Activated CD4-positive, alpha-beta T cell treated with anti-CD3 and anti-CD28 coated beads for 4 hours (primary cell): Measurements from ENCODE around the gene MAP3K5.
"Not testable (repeated sequence)": the region's sequence is repeated elsewhere in the genome, so short reads cannot be mapped to it uniquely, and the experiment has no call there.

Source experiments
- DNase-seq, 2 donors: peaks; one replicate each; pipeline ENCODE4 v3.0.0-alpha.2; 2020

Gene MAP3K5

GRCh38 chr6:136772685-136773472 is 19.4 kb downstream of the MAP3K5 start:
- no peak for DNase-seq

- no peak for DNase-seq
Measured at GRCh38 chr6:136771306-136771705, 21.0 kb downstream of the MAP3K5 start.

- DNase-seq: no peak
Measured at GRCh38 chr6:136769759-136770158, 22.5 kb downstream of the MAP3K5 start.

GRCh38 chr6:136769124-136769523 is 23.2 kb downstream of the MAP3K5 start:
- DNase-seq: no peak

GRCh38 chr6:136767570-136768309 is 24.5 kb downstream of the MAP3K5 start:
- DNase-seq: no peak

GRCh38 chr6:136767103-136767502 is 25.2 kb downstream of the MAP3K5 start:
- no peak for DNase-seq

- no peak for DNase-seq
Measured at GRCh38 chr6:136766274-136766673, 26.0 kb downstream of the MAP3K5 start.

- no peak for DNase-seq
Measured at GRCh38 chr6:136764517-136764993, 27.7 kb downstream of the MAP3K5 start.

- no peak for DNase-seq
Measured at GRCh38 chr6:136763716-136764516, 28.4 kb downstream of the MAP3K5 start.

GRCh38 chr6:136763255-136763654 is 29.0 kb downstream of the MAP3K5 start:
- DNase-seq: no peak

GRCh38 chr6:136762022-136762975 is 30.0 kb downstream of the MAP3K5 start:
- DNase-seq: no peak

- DNase-seq: no peak
Measured at GRCh38 chr6:136761227-136761922, 30.9 kb downstream of the MAP3K5 start.

GRCh38 chr6:136760781-136761180 is 31.5 kb downstream of the MAP3K5 start:
- not testable (repeated sequence) for DNase-seq

GRCh38 chr6:136757150-136757549 is 35.1 kb downstream of the MAP3K5 start:
- DNase-seq: no peak

GRCh38 chr6:136754820-136755219 is 37.5 kb downstream of the MAP3K5 start:
- DNase-seq: no peak

- peak; percentile 62 to 63 for DNase-seq
Measured at GRCh38 chr6:136753624-136754023, 38.7 kb downstream of the MAP3K5 start.

GRCh38 chr6:136752554-136752953 is 39.7 kb downstream of the MAP3K5 start:
- no peak for DNase-seq

GRCh38 chr6:136751991-136752390 is 40.3 kb downstream of the MAP3K5 start:
- no peak for DNase-seq

- DNase-seq: peak in 1 of 2 donors; percentile 12
Measured at GRCh38 chr6:136751522-136751956, 40.7 kb downstream of the MAP3K5 start.

- no peak for DNase-seq
Measured at GRCh38 chr6:136750696-136751521, 41.4 kb downstream of the MAP3K5 start.
